Measurements from ENCODE around the gene DHRS7C. TPM values are rescaled to one million over a fixed set of nuclear protein-coding genes. Genes with fewer than 3 reads are reported as not detected.

DHRS7C gene
- total and polyA plus RNA-seq, 2 donors (not counting 3 experiments of a cell fraction or from before 2014, with no cell fraction given): not detected

- dilution Hi-C loops (cut with MboI; ENCODE audit: extremely low pct_ligation_motif_present, low sequenced_read_pairs) (no loop called here), intact Hi-C loops (cut with micrococcal nuclease) (no loop called here)
- Histone ChIP-seq H3K36me3 (ENCODE audit: control insufficient read depth in 2 of 2, extremely low read depth in 1 of 2, insufficient read depth in 2 of 2, low read length in 2 of 2) (no peaks in the 10 kb centered on the region), H3K4me1 (ENCODE audit: control insufficient read depth, extremely low read depth, insufficient read depth, low read length) (no peaks in the 10 kb centered on the region), H3K79me2 (ENCODE audit: control insufficient read depth, insufficient read depth, low read length) (no peaks in the 10 kb centered on the region), H3K9me3 (replicated peaks; ENCODE audit: control insufficient read depth, insufficient read depth, low read length) (no peaks in the 10 kb centered on the region), H3K4me2 (ENCODE audit: insufficient read depth, low read length) (no peak within 1 kb of the TSS), H3K4me3 (replicated peaks in 1 of 3; ENCODE audit: insufficient read depth in 1 of 3, low read depth in 1 of 3, low read length in 3 of 3) (no peak within 1 kb of the TSS), H3K9ac (replicated peaks; ENCODE audit: extremely low read depth, insufficient read depth, low read length) (no peak within 1 kb of the TSS), H3K27me3 (ENCODE audit: control insufficient read depth in 2 of 2, insufficient read depth in 2 of 2, low read length in 2 of 2) (no peaks in the 10 kb centered on the region), H2AFZ (ENCODE audit: low read depth, low read length) (no peak within 1 kb of the TSS), H4K20me1 (replicated peaks; ENCODE audit: control insufficient read depth, extremely low read depth, insufficient read depth, low read length) (no peaks in the 10 kb centered on the region), H3K27ac (ENCODE audit: insufficient read depth, low read depth, low read length) (no peak within 1 kb of the TSS), H3K9me1 (replicated peaks; ENCODE audit: control insufficient read depth, extremely low read depth, insufficient read depth, low read length) (no peaks in the 10 kb centered on the region)
- ChIA-PET POLR2A (no interaction called here), CTCF (no interaction called here)
- no peak for DNase-seq (ENCODE audit: low read depth, low spot score)
- no TSS peak for BruUV-seq (replicated peaks)
- FAIRE-seq: no peak
- no peak for TF ChIP-seq MYC (IDR thresholded peaks at IDR 0.05; ENCODE audit: low read depth, low read length)
- no peak for TF ChIP-seq FOS (IDR thresholded peaks at IDR 0.05; ENCODE audit: borderline replicate concordance, insufficient read depth, low read length)
- TF ChIP-seq, protein P1, sequence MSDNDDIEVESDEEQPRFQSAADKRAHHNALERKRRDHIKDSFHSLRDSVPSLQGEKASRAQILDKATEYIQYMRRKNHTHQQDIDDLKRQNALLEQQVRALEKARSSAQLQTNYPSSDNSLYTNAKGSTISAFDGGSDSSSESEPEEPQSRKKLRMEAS (IDR thresholded peaks at IDR 0.05; ENCODE audit: insufficient read depth, insufficient read length): no peak
- TF ChIP-seq EZH2 (IDR thresholded peaks at IDR 0.05; ENCODE audit: borderline replicate concordance, low read depth, low read length, severe bottlenecking): no peak
- no peak for TF ChIP-seq JUN (IDR thresholded peaks at IDR 0.05; ENCODE audit: borderline replicate concordance, insufficient read depth, insufficient read length, low read depth)
- no peak for TF ChIP-seq POLR2A (IDR thresholded peaks at IDR 0.05; ENCODE audit: low read depth, low read length)
- TF ChIP-seq GATA2 (IDR thresholded peaks at IDR 0.05; ENCODE audit: insufficient read depth, insufficient read length, low read depth, low read length): no peak
- TF ChIP-seq, protein P2, sequence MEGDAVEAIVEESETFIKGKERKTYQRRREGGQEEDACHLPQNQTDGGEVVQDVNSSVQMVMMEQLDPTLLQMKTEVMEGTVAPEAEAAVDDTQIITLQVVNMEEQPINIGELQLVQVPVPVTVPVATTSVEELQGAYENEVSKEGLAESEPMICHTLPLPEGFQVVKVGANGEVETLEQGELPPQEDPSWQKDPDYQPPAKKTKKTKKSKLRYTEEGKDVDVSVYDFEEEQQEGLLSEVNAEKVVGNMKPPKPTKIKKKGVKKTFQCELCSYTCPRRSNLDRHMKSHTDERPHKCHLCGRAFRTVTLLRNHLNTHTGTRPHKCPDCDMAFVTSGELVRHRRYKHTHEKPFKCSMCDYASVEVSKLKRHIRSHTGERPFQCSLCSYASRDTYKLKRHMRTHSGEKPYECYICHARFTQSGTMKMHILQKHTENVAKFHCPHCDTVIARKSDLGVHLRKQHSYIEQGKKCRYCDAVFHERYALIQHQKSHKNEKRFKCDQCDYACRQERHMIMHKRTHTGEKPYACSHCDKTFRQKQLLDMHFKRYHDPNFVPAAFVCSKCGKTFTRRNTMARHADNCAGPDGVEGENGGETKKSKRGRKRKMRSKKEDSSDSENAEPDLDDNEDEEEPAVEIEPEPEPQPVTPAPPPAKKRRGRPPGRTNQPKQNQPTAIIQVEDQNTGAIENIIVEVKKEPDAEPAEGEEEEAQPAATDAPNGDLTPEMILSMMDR (IDR thresholded peaks at IDR 0.05; ENCODE audit: extremely low read depth in 1 of 2, insufficient read depth in 1 of 2, low read depth in 1 of 2, low read length in 2 of 2): no peak
- TF ChIP-seq POLR2AphosphoS5 (IDR thresholded peaks at IDR 0.05; ENCODE audit: insufficient read depth, low read depth, low read length): no peak
These were observed 30.5 kb upstream of the DHRS7C start, which contains the start of gene GSG1L2 for GRCh38 chr17:9821921-9822320. TSS of gene GSG1L2 (minus strand) at chr17:9822079. CDS start at chr17:9822071, 8 bp downstream.

All from endothelial cell of umbilical vein (primary cell).